HCT116 (cell line): ENCODE data around the gene NAPB. TPM values are rescaled to one million over a fixed set of nuclear protein-coding genes. Genes with fewer than 3 reads are reported as not detected.

Experiments
- ATAC-seq: fragments of 200-7000 bp; cut with Tn5 transposase; 2 replicates; pipeline ENCODE4 v1.9.1; 2020; ENCODE audit warnings: mild to moderate bottlenecking, moderate library complexity
- BruUV-seq: library from RNA; stranded (reverse); fragments of 400-500 nt; replicated peaks from 2 replicates; lab custom pipeline; 2021; lab: Mats Ljungman, UMichigan
- CTCF ChIA-PET: fragments of 300-600 bp; sonication (Branson Sonifier 250); formaldehyde crosslinking; loops from one replicate; lab custom pipeline; 2021; ENCODE audit warnings: antibody characterized with exemption; lab: Charles Lee
- POLR2A ChIA-PET: fragments of 300-600, 350-600 bp; sonication (Branson Sonifier 250); formaldehyde crosslinking; loops from one replicate; lab custom pipeline; 2021; ENCODE audit warnings: antibody characterized with exemption; lab: Charles Lee
- RAD21 ChIA-PET, 2 experiments: fragments of 300-600 bp; sonication (Branson Sonifier 250); formaldehyde crosslinking; loops; one replicate each; lab custom pipeline; 2023; ENCODE audit warnings: low total read pairs in 2 of 2; ENCODE audit not compliant: uncharacterized antibody in 2 of 2, unreplicated experiment in 2 of 2, low non-redundant PET in 1 of 2; lab: Charles Lee
- DNase-seq: peaks from one replicate; pipeline ENCODE4 v3.0.0-alpha.2; 2010; ENCODE audit warnings: low read depth, low spot score
- H2AFZ ChIP-seq: fragments of 200-600 bp; shearing (Covaris generic), sonication (generic); 2 replicates; pipeline ENCODE4 v1.6.1; 2017; ENCODE audit warnings: low read depth, mixed run types, mixed read lengths, antibody characterized with exemption, low read length; ENCODE audit not compliant: poor library complexity, severe bottlenecking
- H3K27ac ChIP-seq: 2 replicates; pipeline ENCODE4 v1.5.1; 2012; ENCODE audit warnings: low read depth, low read length
- H3K27me3 ChIP-seq: fragments of 200-600 bp; sonication (generic); 2 replicates; pipeline ENCODE4 v1.6.1; 2016; ENCODE audit warnings: mixed run types, low read length, mixed read lengths; ENCODE audit not compliant: insufficient read depth
- H3K36me3 ChIP-seq, 2 experiments: fragments of 200-500 bp in 1 of 2; fragments of 200-600 bp in 1 of 2; sonication (Bioruptor generic) in 1 of 2; sonication (generic) in 1 of 2; 2 replicates each; pipeline versions ENCODE4 v1.5.1 to v1.6.1; 2014 to 2016; ENCODE audit warnings: low read length in 2 of 2, inconsistent platforms in 1 of 2, mixed read lengths in 1 of 2, mixed run types in 1 of 2; ENCODE audit not compliant: insufficient read depth in 2 of 2, control insufficient read depth in 1 of 2
- H3K4me1 ChIP-seq, 2 experiments: fragments of 200-600 bp in 1 of 2; sonication (generic) in 1 of 2; 2 replicates each; pipeline versions ENCODE4 v1.5.1 to v1.6.1; 2012 to 2017; ENCODE audit warnings: low read length in 2 of 2, inconsistent platforms in 1 of 2, mild to moderate bottlenecking in 1 of 2, mixed read lengths in 1 of 2, mixed run types in 1 of 2, moderate library complexity in 1 of 2; ENCODE audit not compliant: insufficient read depth in 2 of 2, control insufficient read depth in 1 of 2
- H3K4me2 ChIP-seq: fragments of 200-600 bp; sonication (generic); 2 replicates; pipeline ENCODE4 v1.6.1; 2017; ENCODE audit warnings: mixed run types, low read length, mixed read lengths
- H3K4me3 ChIP-seq, 2 experiments: fragments of 200-600 bp in 1 of 2; sonication (generic) in 1 of 2; replicated peaks in 1 of 2; 2 replicates each; pipeline ENCODE4 v1.5.1; 2011 to 2016; ENCODE audit warnings: low read length in 2 of 2, control low read depth in 1 of 2, low read depth in 1 of 2, mild to moderate bottlenecking in 1 of 2, mixed read lengths in 1 of 2, mixed run types in 1 of 2
- H3K79me2 ChIP-seq: fragments of 200-600 bp; sonication (generic); 2 replicates; pipeline ENCODE4 v1.6.1; 2017; ENCODE audit warnings: mild to moderate bottlenecking, mixed run types, low read length, moderate library complexity, mixed read lengths; ENCODE audit not compliant: insufficient read depth
- H3K9ac ChIP-seq: fragments of 200-600 bp; sonication (generic); 2 replicates; pipeline ENCODE4 v1.6.1; 2016; ENCODE audit warnings: low read length, mixed read lengths
- H3K9me2 ChIP-seq: fragments of 200-600 bp; sonication (generic), shearing (Covaris generic); 2 replicates; pipeline ENCODE4 v1.6.1; 2017; ENCODE audit warnings: mixed run types, mild to moderate bottlenecking, moderate library complexity; ENCODE audit not compliant: insufficient read depth
- H3K9me3 ChIP-seq, 2 experiments: fragments of 200-500 bp in 1 of 2; fragments of 200-600 bp in 1 of 2; sonication (Bioruptor generic) in 1 of 2; sonication (generic) in 1 of 2; 2 replicates each; pipeline ENCODE4 v1.6.1; 2014 to 2017; ENCODE audit warnings: low read length in 2 of 2, mixed read lengths in 2 of 2, inconsistent platforms in 1 of 2, low read depth in 1 of 2, mild to moderate bottlenecking in 1 of 2, mixed run types in 1 of 2, moderate library complexity in 1 of 2; ENCODE audit not compliant: control insufficient read depth in 1 of 2, insufficient read depth in 1 of 2
- H4K20me1 ChIP-seq: fragments of 200-600 bp; sonication (generic), shearing (Covaris generic); 2 replicates; pipeline ENCODE4 v1.6.1; 2017; ENCODE audit warnings: mixed run types, mild to moderate bottlenecking, moderate library complexity; ENCODE audit not compliant: insufficient read depth
- ATF3 ChIP-seq: IDR thresholded peaks from 2 replicates; pipeline ENCODE4 v1.6.1; 2012
- CBX3 ChIP-seq: IDR thresholded peaks from 2 replicates; pipeline ENCODE4 v1.6.1; 2012; ENCODE audit warnings: low read depth
- CTCF ChIP-seq, 3 experiments: fragments of 200-600 bp in 1 of 3; sonication (generic) in 1 of 3; IDR thresholded peaks in 2 of 3; conservative IDR thresholded peaks in 1 of 3; 2 replicates each; pipeline ENCODE4 v1.5.1; 2012 to 2017; ENCODE audit warnings: low read depth in 2 of 3, low read length in 2 of 3, antibody characterized with exemption in 1 of 3, borderline replicate concordance in 1 of 3, control low read depth in 1 of 3, mild to moderate bottlenecking in 1 of 3, mixed read lengths in 1 of 3, mixed run types in 1 of 3, moderate library complexity in 1 of 3; ENCODE audit not compliant: insufficient read depth in 1 of 3
- EZH2phosphoT487 ChIP-seq: fragments of 200-600 bp; IDR thresholded peaks from 2 replicates; pipeline ENCODE4 v1.6.1; 2018; ENCODE audit warnings: antibody characterized with exemption, borderline replicate concordance
- RAD21 ChIP-seq: IDR thresholded peaks from 2 replicates; pipeline ENCODE4 v1.6.1; 2012; ENCODE audit warnings: low read depth, mild to moderate bottlenecking
- TCF7L2 ChIP-seq: IDR thresholded peaks from 2 replicates; pipeline ENCODE4 v1.7.0; 2011; ENCODE audit warnings: borderline replicate concordance, inconsistent platforms; ENCODE audit not compliant: insufficient read depth, insufficient read length; ENCODE audit errors: extremely low read depth
- intact Hi-C: fragments of 100-400 bp; cut with micrococcal nuclease; formaldehyde crosslinking; loops from 2 replicates; pipeline ENCODE4 v1.10.0; 2022
- total RNA-seq: library from RNA; stranded (reverse); gene quantifications from one replicate; pipeline ENCODE4 v1.2.1, GENCODE V29; 2021; ENCODE audit not compliant: unreplicated experiment

The NAPB gene
- total RNA-seq, 1 experiment from 2014 or later = 7.9 TPM

- BruUV-seq = no TSS peak
- RAD21 ChIA-PET = no interaction called here
- no peak for ATAC-seq
Measured at GRCh38 chr20:23448167-23448566, 26.9 kb upstream of the NAPB start.

GRCh38 chr20:23446505-23446904 is 25.2 kb upstream of the NAPB start:
- Histone ChIP-seq H3K9me2 (no peaks in the 10 kb centered on the region), H3K4me2 (no peak overlapping the region), H3K9me3 (no peaks in the 10 kb centered on the region), H3K27me3 (no peaks in the 10 kb centered on the region; the same call in 1 of the 2 replicates), H3K36me3 (no peaks in the 10 kb centered on the region), H3K4me3 (no peak overlapping the region)
- RAD21 ChIA-PET = no interaction called here
- BruUV-seq = no TSS peak
- DNase-seq = peak; percentile 35
- TF ChIP-seq CTCF (IDR thresholded peaks at IDR 0.05 in 2 of 3, conservative IDR thresholded peaks at IDR 0.05 in 1 of 3; ENCODE audit: borderline replicate concordance in 1 of 3, insufficient read depth in 1 of 3, low read depth in 2 of 3, low read length in 2 of 3) (peak; percentile 27 to 86 (median 76); a peak in 5 of 6 replicates), RAD21 (peak; percentile 61), TCF7L2 (no peak)
- TF ChIP-seq, all 23 proteins: peak for 2
- peak; percentile 82 for ATAC-seq
- H3K79me2 ChIP-seq = no peaks in the 10 kb centered on the region
- intact Hi-C loops = no loop called here
- H4K20me1 ChIP-seq = no peaks in the 10 kb centered on the region
- POLR2A ChIA-PET = no interaction called here
- CTCF ChIA-PET = interaction anchor here (0.8 to 2.0 kb wide), 8 partner anchors 8 to 153 kb away, joined by 3 to 8 read pairs (median 3); partner anchors contain the start of gene NAPB
- H2AFZ ChIP-seq = no peak overlapping the region
- no peak overlapping the region for H3K27ac ChIP-seq
- H3K9ac ChIP-seq = no peak overlapping the region
- peaks cover 0 to 7% of the 10 kb centered on the region in 2 experiments; a peak in 1 of 4 replicates for H3K4me1 ChIP-seq

More at GRCh38 chr20:23448167-23448566, 26.9 kb upstream of the NAPB start:
- Histone ChIP-seq H3K27ac (no peak overlapping the region), H3K9me3 (no peaks in the 10 kb centered on the region), H3K36me3 (no peaks in the 10 kb centered on the region), H3K4me3 (no peak overlapping the region), H3K4me1 (peaks cover 0 to 7% of the 10 kb centered on the region in 2 experiments; a peak in 1 of 4 replicates), H2AFZ (no peak overlapping the region), H4K20me1 (no peaks in the 10 kb centered on the region)
- intact Hi-C loops = no loop called here
- no peak for TF ChIP-seq EZH2phosphoT487
- no peak for TF ChIP-seq ATF3
- no peak for TF ChIP-seq CBX3
- TF ChIP-seq, all 23 proteins: peak for 0
- Histone ChIP-seq H3K9ac (no peak overlapping the region), H3K4me2 (no peak overlapping the region), H3K27me3 (no peaks in the 10 kb centered on the region; the same call in none of the 2 replicates), H3K9me2 (no peaks in the 10 kb centered on the region), H3K79me2 (no peaks in the 10 kb centered on the region)
- no peak for DNase-seq
- POLR2A ChIA-PET = no interaction called here
- CTCF ChIA-PET = no interaction called here
